Fibroblast of villous mesenchyme (primary cell): ENCODE results near the gene TLDC2. TPM values are rescaled to one million over a fixed set of nuclear protein-coding genes. Genes with fewer than 3 reads are reported as not detected.
"Not testable (repeated sequence)": the region's sequence is repeated elsewhere in the genome, so short reads cannot be mapped to it uniquely, and the experiment has no call there.

Source experiments
- DNase-seq: peaks from one replicate; pipeline ENCODE4 v3.0.0-alpha.2; 2010; ENCODE audit warnings: low read depth
- H3K4me3 ChIP-seq: 2 replicates; pipeline ENCODE4 v1.5.1; 2011; ENCODE audit warnings: low read depth, mild to moderate bottlenecking, low read length
- total RNA-seq: library from RNA; depleted of rRNA; stranded (reverse); fragments of >200 nt; gene quantifications from 2 replicates; pipeline ENCODE4 v1.2.3, GENCODE V29; 2012
- TF ChIP-seq, protein P1 (sequence below): IDR thresholded peaks from 2 replicates; pipeline ENCODE4 v1.5.1; 2012; ENCODE audit warnings: low read depth, mild to moderate bottlenecking, low read length; ENCODE audit not compliant: insufficient read depth

The TLDC2 gene
- total RNA-seq, 1 donor, result not detected

DNA sequence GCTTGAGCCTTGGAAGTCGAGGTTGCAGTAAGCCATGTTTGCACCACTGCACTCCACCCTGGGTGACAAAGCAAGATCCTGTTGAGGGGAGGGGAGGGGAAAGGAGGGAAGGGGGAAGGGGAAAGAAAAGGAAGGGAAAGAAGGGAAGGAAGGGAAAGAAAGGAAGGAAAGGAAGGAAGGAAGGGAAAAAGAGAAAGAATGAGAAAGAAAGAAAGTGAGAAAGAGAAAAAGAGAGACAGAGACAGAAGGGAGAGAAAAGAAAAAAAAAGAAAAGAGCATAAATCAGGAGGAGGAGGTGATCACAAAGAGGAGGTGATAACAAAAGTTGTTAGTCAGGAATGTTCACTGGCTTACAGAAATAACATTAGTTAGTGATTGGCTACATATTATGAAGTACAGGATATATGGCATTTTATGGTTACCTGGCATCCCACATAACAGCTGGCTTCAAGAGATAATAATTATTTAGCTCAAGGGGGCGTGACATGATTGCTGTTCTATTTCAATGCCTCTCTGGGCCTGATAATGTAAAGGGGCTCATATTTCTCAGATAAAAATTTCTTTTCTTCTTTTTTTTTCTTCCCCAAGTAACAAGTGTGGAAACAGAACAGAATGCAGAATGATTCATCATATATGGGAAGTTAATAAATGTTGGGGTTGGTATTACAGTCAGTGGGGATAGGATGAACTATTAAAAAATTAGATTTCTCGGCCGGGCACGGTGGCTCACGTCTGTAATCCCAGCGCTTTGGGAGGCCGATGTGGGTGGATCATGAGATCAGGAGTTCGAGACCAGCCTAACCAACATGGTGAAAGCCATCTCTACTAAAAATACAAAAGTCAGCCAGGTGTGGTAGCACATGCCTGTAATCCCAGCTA is 48.5 kb downstream of the TLDC2 start:
- DNase-seq, result no peak
- TF ChIP-seq, protein P1, sequence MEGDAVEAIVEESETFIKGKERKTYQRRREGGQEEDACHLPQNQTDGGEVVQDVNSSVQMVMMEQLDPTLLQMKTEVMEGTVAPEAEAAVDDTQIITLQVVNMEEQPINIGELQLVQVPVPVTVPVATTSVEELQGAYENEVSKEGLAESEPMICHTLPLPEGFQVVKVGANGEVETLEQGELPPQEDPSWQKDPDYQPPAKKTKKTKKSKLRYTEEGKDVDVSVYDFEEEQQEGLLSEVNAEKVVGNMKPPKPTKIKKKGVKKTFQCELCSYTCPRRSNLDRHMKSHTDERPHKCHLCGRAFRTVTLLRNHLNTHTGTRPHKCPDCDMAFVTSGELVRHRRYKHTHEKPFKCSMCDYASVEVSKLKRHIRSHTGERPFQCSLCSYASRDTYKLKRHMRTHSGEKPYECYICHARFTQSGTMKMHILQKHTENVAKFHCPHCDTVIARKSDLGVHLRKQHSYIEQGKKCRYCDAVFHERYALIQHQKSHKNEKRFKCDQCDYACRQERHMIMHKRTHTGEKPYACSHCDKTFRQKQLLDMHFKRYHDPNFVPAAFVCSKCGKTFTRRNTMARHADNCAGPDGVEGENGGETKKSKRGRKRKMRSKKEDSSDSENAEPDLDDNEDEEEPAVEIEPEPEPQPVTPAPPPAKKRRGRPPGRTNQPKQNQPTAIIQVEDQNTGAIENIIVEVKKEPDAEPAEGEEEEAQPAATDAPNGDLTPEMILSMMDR, result no peak
- H3K4me3 ChIP-seq, result no peak overlapping the region

DNA sequence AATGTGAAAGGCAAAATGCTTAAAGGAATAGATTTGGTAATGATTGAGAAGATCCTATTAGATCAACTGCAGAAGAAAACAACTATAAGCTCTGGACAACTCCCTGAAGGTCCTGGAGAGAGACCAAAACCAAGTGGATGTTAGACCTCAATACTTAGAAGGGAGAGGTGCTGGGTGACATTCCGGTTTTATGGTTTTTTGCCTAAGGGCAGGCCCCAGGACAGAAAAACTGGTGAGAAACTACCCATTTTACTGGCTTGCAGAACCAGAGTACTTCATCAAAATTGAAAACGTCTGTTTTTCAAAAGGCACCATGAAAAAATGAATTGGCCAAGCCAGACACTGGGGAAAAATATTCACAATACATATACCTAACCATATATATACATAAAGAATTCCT is 49.3 kb downstream of the TLDC2 start:
- TF ChIP-seq, protein P1, result no peak
- H3K4me3 ChIP-seq, result no peak overlapping the region
- peak; percentile 42 for DNase-seq

DNA sequence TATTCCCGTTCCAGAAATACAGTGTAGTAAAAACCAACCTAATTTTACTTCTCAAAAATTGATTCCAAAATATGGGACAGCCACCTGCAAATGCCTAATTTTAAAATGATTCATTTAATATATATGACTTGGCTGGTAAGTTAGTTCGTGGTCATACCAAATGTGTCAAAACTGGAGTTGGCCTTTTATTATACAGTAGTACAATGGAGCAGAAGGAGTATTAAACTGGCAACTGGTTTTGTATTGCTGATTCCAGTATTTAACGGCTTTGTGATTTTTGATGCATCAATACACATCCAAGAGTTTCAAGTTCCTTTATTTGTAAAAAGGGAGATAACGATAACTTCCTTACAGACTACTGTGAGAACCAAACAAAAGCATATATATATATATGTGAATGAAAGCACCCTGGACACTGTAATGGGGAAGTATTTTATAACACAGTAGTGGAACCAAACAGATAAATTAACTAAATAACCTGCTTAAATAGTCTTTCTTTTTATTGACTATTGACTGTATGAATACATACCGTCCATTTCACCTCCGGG is 50.8 kb downstream of the TLDC2 start:
- TF ChIP-seq, protein P1, result no peak
- H3K4me3 ChIP-seq, result no peak overlapping the region
- DNase-seq, result no peak

DNA sequence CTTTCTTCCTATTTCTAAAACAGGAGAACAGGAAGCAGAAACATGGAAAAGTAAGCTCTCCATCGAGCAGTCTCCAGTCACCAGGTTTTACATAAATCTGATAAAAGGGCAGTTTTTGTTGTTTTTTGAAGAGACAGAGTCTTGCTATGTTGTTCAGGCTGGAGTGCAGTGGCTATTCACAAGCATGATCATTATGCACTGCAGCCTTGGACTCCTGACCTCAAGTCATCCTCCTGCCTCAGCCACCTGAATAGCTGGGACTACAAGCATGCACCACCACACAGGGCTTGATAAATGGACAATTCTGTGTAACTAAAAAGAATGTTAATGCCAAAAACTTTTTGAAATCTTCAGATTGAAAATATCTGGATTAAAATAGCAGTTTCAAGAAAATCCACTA is 51.8 kb downstream of the TLDC2 start:
- TF ChIP-seq, protein P1, result no peak
- no peak overlapping the region for H3K4me3 ChIP-seq
- no peak for DNase-seq

DNA sequence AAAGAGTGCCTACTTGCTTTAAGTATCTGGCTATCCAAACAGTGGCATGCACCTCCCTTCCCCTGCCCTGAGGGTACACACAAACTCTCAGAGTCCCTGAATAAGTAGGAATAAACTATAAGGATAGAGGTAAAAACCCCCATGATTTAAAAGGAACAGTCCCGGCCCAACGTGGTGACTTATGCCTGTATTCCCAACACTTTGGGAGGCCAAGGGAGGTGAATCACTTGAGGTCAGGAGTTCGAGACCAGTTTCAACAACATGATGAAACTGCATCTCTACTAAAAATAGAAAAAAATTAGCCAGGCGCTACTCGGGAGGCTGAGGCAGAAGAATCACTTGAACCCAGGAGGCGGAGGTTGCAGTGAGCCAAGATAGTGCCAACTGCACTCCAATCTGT is 53.4 kb downstream of the TLDC2 start:
- TF ChIP-seq, protein P1, result no peak
- no peak for DNase-seq
- H3K4me3 ChIP-seq, result no peak overlapping the region

DNA sequence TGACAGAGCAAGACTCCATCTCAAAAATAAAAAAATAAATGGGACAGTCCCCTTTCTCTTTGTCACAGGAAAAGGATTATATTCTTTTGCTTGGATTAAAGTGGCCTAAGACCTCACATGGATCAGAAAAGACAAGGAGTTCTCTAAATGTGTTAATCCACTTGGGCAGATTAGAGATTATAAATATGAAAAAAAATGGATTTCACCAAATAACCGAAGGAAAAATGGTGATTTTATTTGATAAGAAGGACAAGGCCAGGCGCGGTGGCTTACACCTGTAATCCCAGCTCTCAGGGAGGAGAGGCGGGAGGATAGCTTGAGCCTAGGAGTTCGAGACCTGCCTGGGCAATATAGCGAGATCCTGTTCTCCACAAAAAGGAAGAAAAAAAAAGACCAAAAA is 53.8 kb downstream of the TLDC2 start:
- TF ChIP-seq, protein P1, result no peak

DNA sequence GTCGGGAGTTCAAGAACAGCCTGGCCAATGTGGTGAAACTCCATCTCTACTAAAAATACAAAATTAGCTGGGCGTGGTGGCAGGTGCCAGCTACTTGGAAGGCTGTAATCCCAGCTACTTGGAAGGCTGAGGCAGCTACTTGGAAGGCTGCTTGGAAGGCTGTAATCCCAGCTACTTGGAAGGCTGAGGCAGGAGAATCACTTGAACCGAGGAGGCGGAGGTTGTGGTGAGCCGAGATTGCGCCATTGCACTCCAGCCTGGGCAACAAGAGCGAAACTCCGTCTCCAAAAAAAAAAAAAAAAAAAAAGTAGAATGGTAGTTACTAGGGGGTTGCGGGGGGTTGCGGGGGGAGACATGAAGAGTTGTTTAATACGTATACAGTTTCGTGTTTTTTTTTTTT is 56.1 kb downstream of the TLDC2 start:
- not testable (repeated sequence) for H3K4me3 ChIP-seq

More for the DNA sequence above, 53.8 kb downstream of the TLDC2 start:
- H3K4me3 ChIP-seq, result no peak overlapping the region
- DNase-seq, result no peak

More for the DNA sequence above, 56.1 kb downstream of the TLDC2 start:
- not testable (repeated sequence) for DNase-seq
